Heart left ventricle (tissue), 13 donors: ENCODE results near the gene FARP1.

ENCODE experiments used
- CTCF ChIP-seq, 12 donors: fragments of 200-600 bp; sonication (generic) in 4 of 12; IDR thresholded peaks; one replicate each; pipeline versions ENCODE4 v1.5.0 to v1.8.0; 2018 to 2022; ENCODE audit warnings: antibody characterized with exemption in 12 of 12, mild to moderate bottlenecking in 5 of 12
- POLR2A ChIP-seq, 2 donors: fragments of 450-650 bp; IDR thresholded peaks; one replicate each; pipeline ENCODE4 v1.6.1; 2017; ENCODE audit warnings: antibody characterized with exemption in 2 of 2, mild to moderate bottlenecking in 2 of 2, moderate library complexity in 2 of 2
- donor health status: ischemic (EF 13 %, LVEDD 7.1; RV severe dilation, severe dysfunction).
- donor health status: DM: no; HTN: yes; CAD: no.
- donor health status: DM: no; HTN: no; CAD: no.
- donor health status: ischemic (EF 25% LVEDD 6.9; RV normal size, moderate dysfunction).
- donor health status: ischemic (EF 25% LVEDD 5.7; RV mildly dilated, moderate dysfunction).
- donor health status: ischemic (EF 35%, LVEDD 5.7; RV mildly dilated, moderate dysfunction).
- donor health status: nonischemic (EF 11% LVEDD 7.7; RV severe dilation, severe dysfunction).
- donor health status: DM: yes; HTN: yes; CAD: no.
- donor health status: PGD.
- donor health status: ischemic (EF 29% LVEDD 5.4; RV normal size, mild dysfunction).
- donor health status: nonischemic (EF 23%, LVEDD 6.1; RV moderate dilation, normal function).

GRCh38 chr13:98468361-98468760, 325.5 kb downstream of the FARP1 start:
- TF ChIP-seq CTCF (IDR thresholded peaks at IDR 0.05) (no peak), POLR2A (IDR thresholded peaks at IDR 0.05) (no peak)
